Ovary (tissue), 3 donors: Measurements from ENCODE around the gene CSNK1G2.

Experiments
- EP300 ChIP-seq: sonication (generic); formaldehyde crosslinking; IDR thresholded peaks from one replicate; pipeline ENCODE4 v1.6.1; 2017; ENCODE audit warnings: antibody characterized with exemption
- POLR2A ChIP-seq: fragments of 450-650 bp; IDR thresholded peaks from one replicate; pipeline ENCODE4 v1.6.1; 2017; ENCODE audit warnings: antibody characterized with exemption, mild to moderate bottlenecking, moderate library complexity
- TF ChIP-seq, protein P1 (sequence below), 3 donors: fragments of 450-650 bp in 2 of 3; fragments of 200-600 bp in 1 of 3; IDR thresholded peaks; one replicate each; pipeline versions ENCODE4 v1.5.1 to v1.8.0; 2016 to 2022; ENCODE audit warnings: antibody characterized with exemption in 3 of 3, mild to moderate bottlenecking in 1 of 3
- donor health status: DM: no; HTN: no; CAD: no.

DNA sequence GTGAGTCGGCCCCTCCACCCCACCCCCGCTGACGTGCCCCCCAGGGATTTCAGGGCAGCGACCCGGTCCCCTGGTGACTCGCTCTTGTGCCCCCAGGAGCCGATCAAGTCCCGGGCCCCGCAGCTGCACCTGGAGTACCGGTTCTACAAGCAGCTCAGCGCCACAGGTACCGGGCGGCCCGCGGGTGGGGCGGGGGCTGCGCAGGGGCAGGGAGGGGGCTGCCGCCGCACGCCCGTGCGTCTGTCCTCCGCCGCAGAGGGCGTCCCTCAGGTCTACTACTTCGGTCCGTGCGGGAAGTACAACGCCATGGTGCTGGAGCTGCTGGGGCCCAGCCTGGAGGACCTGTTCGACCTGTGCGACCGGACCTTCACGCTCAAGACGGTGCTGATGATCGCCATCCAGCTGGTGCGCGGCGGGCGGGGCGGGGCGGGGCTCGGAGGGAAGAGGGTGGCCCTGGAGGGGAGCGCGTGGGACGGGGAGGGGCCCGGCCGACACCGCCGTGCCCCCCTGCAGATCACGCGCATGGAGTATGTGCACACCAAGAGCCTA lies 37.4 kb downstream of the CSNK1G2 start:
- TF ChIP-seq, protein P1, sequence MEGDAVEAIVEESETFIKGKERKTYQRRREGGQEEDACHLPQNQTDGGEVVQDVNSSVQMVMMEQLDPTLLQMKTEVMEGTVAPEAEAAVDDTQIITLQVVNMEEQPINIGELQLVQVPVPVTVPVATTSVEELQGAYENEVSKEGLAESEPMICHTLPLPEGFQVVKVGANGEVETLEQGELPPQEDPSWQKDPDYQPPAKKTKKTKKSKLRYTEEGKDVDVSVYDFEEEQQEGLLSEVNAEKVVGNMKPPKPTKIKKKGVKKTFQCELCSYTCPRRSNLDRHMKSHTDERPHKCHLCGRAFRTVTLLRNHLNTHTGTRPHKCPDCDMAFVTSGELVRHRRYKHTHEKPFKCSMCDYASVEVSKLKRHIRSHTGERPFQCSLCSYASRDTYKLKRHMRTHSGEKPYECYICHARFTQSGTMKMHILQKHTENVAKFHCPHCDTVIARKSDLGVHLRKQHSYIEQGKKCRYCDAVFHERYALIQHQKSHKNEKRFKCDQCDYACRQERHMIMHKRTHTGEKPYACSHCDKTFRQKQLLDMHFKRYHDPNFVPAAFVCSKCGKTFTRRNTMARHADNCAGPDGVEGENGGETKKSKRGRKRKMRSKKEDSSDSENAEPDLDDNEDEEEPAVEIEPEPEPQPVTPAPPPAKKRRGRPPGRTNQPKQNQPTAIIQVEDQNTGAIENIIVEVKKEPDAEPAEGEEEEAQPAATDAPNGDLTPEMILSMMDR (IDR thresholded peaks at IDR 0.05): no peak
- no peak for TF ChIP-seq POLR2A
- no peak for TF ChIP-seq EP300
